Midbrain (tissue), 1 donor: ENCODE data around the gene HYAL1.

Experiments
- DNase-seq: peaks from one replicate; lab custom pipeline; 2025; lab: John Stamatoyannopoulos, UW

Gene HYAL1, protein sequence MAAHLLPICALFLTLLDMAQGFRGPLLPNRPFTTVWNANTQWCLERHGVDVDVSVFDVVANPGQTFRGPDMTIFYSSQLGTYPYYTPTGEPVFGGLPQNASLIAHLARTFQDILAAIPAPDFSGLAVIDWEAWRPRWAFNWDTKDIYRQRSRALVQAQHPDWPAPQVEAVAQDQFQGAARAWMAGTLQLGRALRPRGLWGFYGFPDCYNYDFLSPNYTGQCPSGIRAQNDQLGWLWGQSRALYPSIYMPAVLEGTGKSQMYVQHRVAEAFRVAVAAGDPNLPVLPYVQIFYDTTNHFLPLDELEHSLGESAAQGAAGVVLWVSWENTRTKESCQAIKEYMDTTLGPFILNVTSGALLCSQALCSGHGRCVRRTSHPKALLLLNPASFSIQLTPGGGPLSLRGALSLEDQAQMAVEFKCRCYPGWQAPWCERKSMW

DNA sequence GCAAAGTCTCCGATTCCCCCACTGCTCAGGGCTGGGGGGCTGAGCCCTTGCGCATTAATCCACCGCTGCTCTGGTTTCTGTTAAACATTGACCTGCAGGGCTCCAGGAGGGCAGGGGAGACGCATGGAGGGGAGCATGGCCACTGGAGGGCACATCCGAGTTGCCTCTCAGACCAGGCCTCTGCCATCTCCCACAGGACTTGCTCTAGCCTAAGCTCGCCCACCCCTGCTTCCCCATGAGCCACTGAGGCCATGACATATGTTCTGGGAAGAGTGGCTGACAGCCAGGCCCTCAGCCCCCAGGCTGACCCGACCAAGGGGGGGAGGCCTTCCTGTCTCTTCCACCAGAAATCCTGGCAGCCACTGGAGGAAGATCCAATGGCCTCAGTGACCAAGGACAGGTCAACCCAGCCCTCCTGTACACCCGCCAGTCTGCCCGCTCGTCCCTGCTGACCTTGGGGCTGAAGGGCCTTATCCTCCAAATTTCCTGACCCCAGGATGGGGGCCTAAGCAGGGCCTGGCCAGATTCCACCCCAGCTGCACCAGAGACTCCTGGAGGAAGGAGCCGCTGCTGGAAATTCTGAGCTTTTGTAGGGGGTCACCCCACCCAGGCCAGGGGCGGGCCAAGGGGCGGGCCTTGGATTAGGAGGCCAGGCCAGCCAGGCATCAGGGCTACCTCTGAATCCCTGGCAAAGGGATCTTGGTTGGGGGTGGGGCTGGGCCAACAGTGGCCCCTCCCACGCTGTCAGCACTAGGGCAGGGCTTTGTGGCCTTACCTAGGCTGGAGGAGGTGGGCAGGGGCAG lies at the start of gene HYAL1:
TSS of gene HYAL1 (minus strand) at position 562 of the 803 bp plus-strand sequence. CDS start 618 bp downstream, outside the sequence.
- no peak for DNase-seq

DNA sequence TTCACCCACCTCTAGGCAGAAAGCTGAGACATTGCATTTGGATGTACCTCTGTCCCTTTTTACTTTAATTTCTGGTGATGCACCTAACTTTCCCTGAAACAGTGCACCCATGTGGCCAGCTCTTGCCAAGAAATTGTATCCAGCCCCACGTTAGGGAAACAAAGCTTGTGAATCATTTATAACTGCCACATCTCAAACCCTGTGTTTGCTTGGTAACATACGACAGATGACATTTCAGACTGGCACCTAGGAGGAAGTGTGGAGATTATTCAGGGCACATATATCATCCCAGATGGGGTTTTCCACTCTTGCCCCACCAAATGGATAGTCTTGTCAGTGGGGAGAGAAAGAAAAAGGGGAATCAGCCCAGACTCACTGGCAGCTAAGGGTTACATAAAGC lies 49.4 kb upstream of the HYAL1 start:
- no peak for DNase-seq

DNA sequence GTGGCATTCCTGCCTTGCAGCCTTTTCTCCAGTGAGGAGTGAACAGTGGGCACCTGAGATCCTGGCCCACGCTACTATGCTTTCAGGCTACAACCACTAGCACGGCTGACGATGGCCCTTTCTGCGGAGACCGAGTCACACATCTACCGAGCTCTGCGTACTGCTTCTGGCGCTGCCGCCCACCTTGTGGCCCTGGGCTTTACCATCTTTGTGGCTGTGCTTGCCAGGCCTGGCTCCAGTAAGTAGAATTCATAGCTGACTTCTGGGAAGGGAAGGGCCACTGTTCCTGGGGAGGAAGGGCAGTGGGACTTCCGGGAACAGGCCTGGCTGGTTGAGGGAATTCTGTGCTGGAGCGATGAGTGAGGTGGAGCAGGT lies 47.9 kb upstream of the HYAL1 start:
- DNase-seq, result no peak

DNA sequence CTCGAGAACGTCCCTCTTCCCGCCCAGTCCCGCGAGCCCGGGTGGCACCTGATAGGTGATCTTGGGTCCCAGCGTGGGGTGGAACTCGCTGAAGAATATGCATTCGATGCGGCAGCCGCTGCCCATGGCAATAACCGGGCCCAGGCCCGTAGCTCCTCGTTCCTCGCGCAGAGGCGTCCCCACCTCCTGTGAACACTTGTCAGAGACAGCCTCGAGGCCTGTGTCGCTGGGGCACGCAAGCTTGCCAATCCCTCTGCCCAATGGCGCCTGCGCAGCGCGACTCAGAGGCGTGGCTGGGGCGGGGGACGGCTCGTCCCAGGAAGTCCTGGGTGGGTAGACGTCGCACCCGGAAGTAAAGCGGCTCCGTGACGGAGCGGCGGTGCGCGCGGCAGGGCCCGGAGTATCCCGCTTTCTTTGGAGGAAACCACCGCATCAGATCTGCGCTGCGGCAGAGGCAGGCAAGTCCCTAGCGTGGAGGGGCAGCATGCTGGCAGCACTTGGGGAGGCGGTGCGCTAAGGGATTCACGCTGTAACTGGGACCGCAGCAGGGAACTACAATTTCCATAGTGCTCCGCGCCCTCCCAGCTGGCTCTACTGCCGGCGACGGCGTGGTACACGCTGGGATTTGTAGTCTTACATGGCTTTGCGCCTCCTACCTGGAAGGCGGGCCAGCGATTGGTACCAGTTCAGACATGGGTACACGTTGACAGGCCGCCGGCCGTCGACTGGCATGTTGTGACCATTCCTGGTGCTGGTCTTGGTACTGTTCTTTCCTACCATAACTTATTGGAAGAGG lies 47.4 kb upstream of the HYAL1 start, which contains the start of the genes CYB561D2 and NPRL2:
TSS of gene CYB561D2 (plus strand) at position 336 of the 796 bp plus-strand sequence. CDS start 572 bp downstream, outside the sequence.
TSS of gene NPRL2 (minus strand) at position 249 of the 796 bp plus-strand sequence. CDS start at position 126, 123 bp downstream.
- peak; percentile 98 for DNase-seq

DNA sequence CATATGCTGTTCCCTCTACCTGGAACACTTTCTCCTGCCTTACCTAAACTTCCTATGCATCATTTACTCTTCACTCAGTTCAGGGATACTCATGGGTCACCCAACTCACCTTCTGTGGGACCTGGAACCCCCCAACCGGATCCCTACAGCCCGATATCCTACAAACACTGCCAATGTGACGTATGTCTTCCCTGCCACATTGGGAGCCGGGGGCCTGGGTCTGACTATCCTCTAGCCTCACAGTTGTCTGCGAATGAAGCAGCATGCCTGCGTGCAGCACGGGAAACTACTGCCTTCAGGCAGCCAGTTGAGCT lies 46.8 kb upstream of the HYAL1 start:
- DNase-seq, result no peak

DNA sequence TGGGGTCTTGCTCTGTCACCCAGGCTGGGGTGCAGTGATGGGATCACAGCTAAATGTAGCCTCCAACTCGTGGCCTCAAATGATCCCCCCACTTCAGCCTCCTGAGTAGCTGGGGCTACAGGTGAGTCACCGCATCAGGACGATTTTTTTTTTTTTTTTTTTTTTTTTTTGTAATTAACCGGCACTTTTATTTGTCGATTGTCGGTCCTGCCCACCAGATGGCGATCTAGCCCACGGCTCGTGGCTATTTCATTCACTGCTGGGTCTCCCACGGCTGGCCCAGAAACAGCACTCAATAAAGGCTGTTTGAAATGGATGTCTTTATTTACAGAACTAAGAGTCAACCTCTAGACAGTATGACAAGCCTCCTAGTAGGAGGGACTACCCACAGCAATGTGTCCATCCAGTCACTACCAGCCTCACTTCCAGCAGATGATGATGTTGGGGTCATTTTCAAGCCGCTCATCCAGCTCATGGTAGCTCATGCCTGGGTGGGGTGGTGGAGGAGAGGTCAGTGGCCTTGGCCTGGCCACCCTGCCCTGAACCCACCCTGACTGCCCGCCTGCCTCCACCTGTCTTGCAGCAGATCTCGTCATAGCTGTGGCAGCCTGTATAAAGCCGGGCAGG lies 43.9 kb upstream of the HYAL1 start:
- DNase-seq, result peak; percentile 56

DNA sequence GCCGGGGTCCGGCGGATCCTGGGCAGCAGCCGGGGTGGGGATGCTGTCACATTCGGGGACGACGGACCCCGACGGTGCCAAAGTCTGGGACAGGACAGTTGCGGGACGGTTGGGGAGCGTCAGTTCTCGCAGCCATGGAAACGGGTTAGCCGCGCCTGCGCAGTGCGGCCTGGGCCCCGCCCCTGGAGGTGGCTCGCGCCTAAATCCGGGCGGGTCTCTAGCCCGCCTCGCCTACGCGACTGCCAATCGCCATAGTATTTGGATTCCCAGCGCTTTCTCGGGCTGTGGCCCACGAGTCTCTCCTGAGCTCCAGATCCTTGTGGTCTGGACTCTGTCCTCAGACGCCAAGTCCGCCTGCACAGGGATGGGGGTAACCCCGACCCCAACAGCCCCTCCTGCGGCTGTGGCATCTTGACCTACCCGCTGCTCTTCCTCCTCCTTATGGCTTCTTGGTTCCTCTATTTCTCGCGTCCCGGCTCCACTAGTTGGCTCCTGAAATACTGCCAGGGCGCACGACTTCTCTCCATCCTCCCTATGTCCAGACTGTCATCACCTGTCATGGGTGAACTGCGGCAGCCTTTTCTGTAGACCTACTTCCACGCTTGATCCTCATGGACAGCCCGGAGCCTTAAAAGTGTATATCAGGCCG lies 42.3 kb upstream of the HYAL1 start, which contains the start of gene ZMYND10:
TSS of gene ZMYND10 (minus strand) at position 147 of the 649 bp plus-strand sequence. CDS start 153 bp downstream, outside the sequence.
- no peak for DNase-seq

DNA sequence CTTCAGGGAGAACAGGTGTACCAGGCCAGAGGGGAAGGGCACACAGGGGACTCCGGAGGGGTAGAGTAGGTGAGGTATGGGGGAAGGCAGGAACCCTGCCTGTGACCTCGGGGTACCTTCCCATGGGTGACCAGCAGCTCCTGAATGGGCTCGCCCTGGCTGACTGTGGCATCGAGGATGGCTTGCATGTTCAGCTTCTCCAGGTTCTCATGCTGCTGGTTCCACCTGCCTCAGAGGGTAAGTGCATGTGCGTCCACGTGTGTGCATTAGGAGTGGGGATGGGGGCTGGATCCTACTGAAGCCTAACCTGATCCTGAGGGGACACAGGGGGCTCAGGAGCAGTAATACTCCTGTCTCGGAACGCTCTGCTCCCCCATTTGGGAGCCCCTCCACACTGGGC lies 41.6 kb upstream of the HYAL1 start:
- DNase-seq, result no peak

DNA sequence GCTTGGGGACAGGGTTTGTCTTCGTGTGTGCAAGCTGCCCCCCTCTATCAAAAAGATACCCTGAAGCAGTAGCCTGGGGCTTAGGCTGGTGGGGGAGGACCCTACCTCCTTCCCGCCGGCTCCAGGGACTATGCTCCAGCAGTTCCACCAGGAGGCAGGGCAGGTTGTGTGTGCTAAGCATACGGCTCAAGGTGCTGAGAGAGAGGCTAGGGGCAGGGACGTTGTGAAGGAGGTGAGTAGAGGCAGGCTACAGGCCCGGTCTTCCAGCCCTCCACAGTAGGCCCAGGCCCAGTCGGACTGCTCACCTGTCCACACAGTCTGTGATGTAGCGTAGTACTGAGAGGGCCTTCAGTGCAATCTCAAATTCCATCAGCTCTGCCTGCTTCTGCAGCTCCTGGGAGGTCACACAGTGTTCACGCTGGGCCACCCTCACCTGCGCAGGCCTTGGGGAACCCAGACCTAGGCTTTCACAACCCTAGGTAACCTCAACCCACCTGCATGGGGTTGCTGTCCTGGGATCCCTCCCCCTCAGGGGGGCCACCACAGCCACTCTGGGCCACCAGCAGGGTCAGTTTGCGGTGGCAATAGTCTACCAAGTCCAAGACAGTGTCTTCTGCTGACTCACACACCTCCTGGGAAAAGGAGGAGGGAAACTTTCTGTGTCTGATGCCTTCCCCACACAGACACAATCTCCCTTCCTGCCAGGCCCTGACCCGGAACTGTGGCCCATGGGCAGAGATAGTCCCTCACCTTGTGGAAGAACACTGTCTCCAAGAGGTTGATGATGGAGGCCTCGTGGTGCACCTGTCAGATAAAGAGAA lies 39.6 kb upstream of the HYAL1 start:
- no peak for DNase-seq

DNA sequence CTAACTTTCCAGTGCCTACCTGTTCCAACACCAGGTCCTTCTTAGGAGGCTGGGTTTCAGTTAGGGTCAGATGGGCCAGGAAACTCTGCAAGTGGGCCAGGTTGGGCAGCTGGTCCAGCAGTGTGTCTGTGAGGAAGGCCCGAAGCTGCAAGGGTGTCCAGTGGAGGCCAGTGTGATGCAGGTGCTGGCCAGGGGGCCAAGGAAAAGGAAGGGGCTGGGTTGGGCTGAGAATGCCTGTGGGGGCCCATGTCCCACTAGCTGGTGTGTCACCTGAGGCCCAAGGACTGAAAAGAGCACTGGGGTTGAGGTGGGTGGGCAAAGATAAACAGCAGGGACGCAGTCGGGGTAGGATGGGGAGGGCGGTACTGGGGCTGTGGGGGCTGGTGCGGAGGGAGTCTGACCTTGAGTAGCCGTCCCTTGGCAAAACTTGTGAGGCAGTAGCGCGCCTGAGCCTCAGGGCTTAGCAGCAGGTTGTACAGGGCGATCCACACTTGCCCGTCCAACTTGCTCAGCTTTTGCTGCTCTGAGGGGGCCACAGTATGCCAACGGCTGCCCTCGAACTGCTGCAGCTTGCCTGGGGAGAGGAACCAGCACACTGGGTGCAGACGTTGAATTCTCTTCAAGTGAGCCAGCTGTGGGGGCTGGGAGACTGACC lies 38.7 kb upstream of the HYAL1 start:
- DNase-seq, result no peak

DNA sequence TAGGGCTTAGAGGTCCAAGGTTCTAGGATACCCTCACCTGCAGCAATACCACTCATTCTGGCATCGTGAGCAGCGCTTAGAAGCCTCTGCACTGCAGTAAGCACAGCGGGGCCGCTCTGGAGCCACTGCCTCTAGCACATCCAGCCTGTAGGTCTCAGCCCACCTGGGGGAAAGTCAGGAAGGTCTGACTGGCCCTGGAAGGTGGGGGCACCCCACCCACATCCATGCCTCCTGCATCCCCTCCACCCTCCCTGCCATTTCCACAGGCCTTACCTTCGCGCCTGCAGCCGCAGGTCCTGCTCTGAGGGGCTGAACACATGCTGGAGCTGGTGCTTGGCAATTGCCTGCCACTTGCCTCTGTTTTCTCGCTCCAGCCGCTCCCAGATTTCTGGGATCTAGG lies 38.2 kb upstream of the HYAL1 start:
- no peak for DNase-seq

DNA sequence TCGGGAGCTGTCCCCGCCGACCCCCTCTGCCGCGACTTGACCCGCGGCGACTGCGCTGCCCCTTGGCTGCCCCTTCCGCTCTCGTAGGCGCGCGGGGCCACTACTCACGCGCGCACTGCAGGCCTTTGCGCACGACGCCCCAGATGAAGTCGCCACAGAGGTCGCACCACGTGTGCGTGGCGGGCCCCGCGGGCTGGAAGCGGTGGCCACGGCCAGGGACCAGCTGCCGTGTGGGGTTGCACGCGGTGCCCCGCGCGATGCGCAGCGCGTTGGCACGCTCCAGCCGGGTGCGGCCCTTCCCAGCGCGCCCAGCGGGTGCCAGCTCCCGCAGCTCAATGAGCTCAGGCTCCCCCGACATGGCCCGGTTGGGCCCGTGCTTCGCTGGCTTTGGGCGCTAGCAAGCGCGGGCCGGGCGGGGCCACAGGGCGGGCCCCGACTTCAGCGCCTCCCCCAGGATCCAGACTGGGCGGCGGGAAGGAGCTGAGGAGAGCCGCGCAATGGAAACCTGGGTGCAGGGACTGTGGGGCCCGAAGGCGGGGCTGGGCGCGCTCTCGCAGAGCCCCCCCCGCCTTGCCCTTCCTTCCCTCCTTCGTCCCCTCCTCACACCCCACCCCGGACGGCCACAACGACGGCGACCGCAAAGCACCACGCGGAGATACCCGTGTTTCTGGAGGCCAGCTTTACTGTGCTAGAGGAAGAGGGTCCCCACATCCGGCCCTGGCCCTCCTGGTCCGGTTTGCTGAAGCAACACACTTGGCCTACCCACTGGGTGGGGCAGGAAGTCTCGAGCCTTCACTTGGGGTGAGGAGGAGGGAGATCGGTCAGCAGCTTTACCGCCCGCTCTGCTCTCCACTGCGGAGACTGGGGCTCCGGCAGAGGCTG lies 37.3 kb upstream of the HYAL1 start, which contains the start of gene RASSF1:
TSS of gene RASSF1 (minus strand) at position 389 of the 882 bp plus-strand sequence. CDS start at position 358, 31 bp downstream.
- no peak for DNase-seq

DNA sequence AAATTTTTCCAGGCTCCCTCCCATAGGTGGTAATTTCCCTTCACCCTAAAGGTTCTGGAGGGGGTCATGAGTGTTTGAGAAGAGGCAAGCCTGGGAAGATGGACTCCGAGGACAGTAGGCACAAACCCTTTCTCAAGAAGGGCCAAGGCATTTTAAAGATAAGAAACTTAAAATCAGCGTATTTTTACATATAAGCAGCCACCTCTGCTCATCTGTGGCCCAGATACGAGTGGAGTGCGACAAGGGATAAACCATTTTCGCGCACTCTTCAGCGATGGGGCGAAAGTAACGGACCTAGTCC lies 36.7 kb upstream of the HYAL1 start:
- no peak for DNase-seq

DNA sequence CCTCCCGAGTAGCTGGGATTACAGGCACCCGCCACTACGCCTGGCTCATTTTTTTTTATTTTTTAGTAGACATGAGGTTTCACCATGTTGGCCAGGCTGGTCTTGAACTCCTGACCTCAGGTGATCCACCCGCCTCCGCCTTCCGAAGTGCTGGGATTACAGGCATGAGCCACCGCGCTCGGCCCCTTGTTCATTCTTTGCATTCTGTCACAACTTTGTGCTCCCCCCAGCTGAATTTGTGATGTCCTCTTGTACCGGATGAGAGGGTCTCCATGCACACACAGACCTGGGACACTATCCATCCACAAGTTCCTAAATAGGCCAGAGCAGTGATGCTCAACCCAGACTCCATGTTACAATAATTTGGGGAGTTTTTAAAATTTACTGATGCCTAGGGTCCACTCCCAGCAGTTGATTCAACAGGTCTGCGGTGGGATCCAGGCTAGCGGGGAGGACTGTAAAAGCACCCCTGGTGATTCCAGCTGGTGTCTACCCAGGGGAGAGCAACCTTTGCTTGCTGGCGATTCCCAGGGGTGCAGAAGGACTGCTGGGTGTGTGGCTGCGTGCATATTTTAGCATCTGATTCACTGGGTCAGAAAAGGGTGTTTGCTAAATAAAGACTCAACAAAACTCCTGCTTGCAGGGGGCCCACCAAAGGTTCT lies 36.2 kb upstream of the HYAL1 start:
- DNase-seq, result no peak

DNA sequence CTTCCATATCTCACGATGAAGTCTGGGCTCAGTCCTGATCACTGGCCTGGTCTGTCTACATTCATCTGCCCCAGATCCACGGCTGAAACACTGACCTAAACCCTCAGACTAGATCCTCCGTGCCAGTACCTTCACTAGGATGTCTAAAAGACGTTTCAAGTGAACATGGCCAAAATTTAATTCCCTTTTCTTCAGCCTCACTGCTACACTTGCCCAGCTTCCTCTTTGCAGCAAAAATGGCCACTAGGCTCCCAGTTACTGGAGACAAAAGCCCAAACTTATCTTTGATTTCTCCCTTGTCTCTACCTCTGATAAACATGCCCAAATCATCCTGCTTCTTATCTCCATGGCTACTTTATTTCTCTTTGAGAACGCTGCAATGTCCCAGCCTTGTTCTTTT lies 35.6 kb upstream of the HYAL1 start:
- no peak for DNase-seq

DNA sequence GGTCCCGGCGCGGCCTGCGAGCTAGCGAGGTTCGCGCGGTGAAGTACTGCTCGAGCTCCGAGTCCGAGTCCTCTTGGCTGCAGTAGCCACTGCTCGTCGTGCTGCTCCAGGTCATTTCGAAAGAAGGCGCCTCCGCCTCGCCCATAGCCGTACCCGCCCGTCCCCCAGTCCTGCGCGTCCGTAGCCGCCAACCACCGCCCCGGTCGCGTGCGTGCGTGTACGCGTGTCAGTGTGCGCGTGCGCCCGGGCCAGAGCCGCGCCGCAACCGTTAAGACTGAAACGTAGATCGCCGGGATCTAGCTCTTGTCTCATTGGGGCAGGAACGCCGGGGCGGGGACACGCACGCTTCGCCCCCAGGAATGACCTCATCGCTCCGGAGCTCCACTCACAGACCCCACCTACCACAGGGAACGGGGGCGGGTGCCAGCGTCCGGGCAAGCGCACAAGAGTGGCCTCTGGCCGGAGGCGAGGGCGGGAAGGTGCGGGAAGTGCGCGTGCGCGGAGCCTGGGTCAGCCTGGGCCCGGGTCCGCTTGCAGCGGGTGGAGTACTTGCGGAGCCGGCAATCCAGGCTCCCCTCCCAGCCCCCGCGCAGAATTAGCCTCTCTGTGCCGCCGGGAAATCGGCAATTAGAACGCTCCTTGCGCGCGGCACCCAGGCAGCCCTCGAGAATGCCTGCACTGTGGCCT lies 33.9 kb upstream of the HYAL1 start:
- DNase-seq, result peak; percentile 94

DNA sequence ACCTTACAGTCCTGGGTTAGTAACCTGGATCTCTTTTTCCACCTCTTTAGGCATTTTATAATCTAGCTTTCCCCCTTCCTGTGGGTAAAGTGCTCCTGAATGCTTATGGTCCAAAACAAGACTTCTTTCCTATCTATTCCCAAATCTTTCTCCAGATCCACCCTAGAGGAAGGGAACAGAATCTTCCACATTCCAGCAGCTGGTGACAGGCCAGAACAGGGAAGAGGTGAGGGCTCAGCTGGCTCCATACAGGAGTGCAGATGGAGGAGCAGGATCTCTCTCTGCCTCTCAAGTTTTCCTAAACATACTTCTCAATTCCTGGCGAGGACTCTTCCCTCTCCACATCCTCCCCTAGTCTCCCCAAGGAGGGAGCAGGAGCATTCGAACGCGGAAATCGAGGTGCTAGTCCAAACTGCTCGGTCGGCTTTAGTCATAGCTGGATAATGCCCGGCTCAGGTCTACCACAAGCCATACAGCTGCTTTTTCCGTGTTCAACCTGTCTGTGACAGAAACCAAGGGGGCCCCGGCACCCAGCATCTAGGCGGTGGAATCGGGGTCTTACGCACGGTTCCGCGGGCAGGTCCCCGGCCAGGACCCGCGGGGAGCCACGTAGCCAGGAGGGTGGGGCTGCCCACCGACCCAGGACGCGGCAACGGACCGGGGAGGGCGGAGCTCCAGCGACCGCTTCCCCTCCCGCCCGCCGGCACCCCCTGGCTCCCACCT lies 33.2 kb upstream of the HYAL1 start:
- DNase-seq, result no peak
